GM21825 (cell line): ENCODE results near the gene NLRP3.

Source experiments
- ATAC-seq: cut with Tn5 transposase; IDR thresholded peaks from one replicate; pipeline ENCODE4 v1.9.1; 2021; ENCODE audit warnings: mild to moderate bottlenecking, moderate library complexity; ENCODE audit not compliant: unreplicated experiment

NLRP3 gene

DNA sequence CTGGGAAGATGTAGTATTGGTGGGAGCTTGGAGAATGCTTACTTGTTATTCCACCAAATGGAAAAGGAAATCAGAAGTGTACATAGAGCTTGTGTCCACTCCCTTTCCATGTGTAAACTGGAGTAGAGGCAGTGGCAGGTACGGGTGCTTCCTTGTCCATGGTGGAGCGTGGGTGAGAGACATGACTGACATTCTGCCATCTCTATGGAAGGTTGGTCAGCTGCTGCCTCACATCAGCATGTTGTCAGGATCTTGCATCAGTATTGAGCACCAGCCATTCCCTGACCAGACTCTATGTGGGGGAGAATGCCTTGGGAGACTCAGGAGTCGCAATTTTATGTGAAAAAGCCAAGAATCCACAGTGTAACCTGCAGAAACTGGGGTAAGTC, 19.8 kb downstream of the NLRP3 start:
- no peak for ATAC-seq

DNA sequence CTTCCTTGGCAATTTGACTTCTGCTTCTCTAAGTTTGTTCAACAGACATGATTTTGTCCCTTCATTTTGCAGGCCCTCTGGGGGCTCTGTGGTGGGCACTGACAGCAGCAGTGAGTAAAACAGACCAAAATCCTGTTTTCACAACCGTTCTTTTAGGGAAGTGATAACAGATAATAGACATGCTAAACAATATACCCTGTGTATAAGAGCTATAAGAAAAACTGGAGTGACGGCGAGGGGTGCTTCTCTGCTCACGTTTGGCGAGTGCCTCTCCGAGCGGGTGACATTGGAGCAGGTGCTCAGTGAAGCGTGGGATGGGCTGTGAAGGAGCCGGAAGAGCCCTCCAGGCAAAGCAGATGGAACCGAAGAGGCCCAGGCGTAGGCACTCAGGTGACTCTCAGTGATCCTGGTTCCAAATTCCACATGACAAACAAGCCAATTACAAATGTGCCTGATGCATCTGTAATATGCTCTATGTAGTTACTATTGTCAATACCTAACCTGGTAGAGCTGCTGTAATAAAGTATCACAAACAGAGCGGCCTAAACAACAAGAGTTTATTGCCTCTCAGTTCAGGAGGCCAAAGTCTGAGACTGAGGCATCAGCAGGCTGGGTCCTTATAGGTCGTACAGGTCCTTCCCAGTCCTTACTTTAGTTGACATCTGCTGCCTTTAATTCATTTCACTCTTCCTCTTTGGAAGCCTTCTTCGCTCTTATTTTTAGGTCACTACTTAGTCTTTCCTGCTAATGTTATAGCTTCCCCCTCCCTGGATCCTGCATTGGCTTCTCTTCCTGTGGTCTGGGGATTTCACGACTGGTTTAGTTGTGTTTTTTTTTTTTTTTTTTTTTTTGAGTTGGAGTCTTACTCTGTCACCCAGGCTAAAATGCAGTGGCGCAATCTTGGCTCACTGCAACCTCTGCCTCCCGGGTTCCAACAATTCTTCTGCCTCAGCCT, 21.9 kb downstream of the NLRP3 start:
- no peak for ATAC-seq

DNA sequence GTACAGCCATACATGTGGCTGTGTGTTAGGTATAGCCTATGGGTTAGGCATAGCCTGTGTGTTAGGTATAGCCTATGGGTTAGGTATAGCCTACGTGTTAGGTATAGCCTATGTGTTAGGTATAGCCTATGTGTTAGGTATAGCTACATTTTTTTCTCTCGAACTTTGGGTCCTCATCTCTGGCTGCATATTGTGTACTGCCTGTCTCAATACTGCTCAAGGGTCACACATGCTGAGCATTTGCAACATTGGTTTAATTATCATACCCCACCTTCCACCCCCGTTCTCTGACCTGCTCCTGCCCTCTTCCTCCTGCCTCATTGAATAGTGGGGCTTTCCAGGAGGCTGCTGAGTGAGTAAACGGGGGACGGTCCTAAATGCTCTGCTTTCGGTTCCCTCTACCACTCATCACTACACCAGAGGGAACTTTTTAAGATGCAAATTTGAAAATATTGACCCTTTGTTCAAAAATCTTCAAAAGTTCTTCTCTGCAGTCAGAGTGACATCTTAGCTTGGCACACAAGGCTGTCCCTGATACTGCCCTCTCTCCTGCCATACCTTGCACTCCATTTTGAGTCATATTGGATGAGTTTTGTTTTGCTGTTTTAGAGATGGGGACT, 24.1 kb downstream of the NLRP3 start:
- ATAC-seq, result peak; percentile 96

DNA sequence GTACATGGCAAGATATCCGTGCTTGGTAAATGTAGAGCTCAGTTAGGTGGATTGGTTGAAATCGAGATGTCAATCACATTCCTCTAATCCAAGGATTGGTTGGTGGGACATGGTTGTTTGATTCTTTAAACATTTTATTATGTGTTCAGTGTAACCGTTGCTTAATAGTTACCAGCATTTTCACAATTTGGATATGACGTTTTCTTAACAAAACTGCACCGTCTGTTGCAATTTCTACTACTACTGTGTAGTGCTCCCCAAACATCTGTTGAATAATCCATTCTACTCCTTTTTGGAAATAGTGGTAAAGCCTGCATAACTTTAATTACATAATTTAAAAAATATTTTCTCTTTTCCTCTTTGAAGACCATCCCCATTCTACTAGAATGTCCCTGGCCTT, 25.6 kb downstream of the NLRP3 start:
- ATAC-seq, result no peak

DNA sequence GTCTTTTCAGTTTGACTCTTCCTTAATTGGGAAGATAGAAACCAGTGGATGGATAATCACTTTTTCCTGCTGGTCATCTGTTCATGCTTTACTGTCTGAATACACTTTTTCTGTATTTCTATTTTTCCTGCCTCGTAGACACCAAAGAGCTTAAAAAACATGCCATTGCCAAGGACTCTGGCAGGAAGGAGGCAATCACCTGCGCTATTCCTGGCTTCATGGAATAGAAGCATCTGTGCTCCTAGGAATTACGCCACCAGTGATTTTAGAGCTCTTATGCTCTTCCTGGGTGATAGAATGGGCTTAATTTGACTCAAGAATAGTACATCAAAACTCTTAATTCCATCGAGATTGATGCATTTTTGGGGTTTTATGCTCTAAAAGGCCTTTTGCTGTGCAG, 26.2 kb downstream of the NLRP3 start:
- ATAC-seq, result no peak

DNA sequence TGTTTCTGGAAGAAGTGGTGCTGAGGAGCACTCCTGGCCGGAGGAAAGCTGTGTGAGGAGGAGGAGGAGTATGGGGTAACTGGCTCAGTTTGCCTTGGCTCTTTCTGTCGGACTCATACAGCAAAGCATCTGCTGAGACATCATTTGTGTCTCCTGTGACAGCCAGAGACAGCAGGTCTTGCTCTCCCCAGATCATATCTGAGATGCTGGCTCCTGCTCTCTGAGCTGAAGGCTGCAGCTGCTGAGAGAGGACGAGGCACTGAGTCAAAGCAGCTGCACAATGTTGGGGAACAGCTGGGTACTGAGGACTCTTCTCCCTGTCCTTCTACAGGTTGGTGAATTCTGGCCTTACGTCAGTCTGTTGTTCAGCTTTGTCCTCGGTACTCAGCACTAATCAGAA, 27.7 kb downstream of the NLRP3 start:
- no peak for ATAC-seq

DNA sequence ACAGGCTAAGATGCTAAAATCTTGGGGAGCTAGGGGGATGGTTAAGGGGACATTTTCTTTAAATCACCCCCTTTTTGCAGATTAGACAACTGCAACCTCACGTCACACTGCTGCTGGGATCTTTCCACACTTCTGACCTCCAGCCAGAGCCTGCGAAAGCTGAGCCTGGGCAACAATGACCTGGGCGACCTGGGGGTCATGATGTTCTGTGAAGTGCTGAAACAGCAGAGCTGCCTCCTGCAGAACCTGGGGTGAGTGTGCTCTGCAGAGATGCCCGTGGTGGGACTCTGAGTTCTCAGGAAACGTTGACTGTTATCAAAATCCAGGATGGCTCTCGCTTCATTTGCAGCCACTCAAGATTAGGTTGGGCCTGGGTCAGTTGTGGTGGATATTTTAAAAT, 28.6 kb downstream of the NLRP3 start:
- no peak for ATAC-seq

DNA sequence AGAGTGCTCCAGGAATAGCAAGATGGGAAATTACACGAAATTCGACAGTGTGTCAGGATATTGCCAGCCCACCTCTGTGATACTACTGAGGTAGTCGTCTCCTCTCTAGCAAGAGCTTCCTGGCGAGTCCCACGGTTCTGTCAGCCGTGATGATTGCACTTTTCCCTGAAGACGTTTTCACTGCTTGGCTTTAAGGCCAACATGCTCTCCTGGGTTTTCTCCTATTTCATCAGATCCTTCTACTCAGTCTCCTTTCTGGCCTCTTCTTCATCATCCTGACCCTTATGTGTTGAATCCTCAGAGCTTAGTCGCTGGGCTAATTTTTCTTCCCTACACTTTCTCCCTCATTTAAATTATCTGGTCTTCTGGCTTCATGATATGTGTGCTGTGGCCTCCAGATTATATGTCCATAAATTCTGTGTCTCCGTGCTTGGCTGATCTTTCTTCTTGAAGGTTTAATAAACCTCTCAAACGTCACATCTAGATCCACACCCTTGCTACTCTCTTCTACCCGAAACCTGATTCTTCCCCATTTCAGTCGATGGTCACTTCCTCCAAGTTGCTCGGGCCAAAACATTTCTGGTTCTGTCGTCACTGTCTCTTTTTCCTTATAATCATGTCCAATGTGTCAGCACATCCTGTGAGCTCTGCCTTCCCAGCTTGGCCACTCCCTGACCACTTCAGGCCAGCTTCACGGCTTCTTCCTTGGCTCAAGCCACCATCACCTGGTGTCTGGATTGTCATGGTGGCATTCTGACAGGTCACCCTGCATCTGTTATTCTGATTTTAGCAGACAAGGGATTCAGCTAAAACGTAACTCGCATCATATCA, 29.8 kb downstream of the NLRP3 start:
- ATAC-seq, result no peak

DNA sequence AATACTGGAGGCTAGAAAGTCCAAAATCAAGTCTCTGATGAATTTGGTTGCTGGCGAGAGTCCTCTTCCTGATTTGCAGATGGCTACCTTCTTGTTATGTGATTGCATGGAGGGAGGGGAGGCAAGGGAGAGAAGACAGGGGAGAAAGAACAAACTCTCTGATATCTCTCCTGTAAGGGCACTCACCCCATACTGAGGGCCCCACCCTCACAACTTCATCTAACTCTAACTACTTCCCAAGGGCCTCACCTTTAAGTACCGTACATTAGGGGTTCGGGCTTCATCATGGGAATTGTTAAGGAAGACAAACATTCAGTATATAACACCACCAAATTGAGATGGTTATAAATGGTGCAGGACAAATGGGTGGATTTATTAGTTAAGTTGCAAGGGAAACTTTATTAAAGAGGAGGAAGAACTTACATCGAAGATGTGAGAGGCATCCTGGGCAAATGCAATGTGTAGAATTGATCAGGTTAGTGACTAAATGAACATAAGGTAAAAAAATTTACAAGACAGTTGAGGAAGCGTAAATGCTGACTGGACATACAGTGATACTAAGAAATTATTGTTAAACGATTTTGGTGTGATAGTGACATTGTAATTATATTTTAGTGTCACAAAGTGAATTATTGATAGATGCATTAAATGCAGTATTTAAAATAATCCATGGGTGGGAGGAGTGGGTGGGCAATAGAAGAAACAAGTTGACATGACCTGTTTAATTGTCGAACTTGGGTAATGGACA, 31.4 kb downstream of the NLRP3 start:
- no peak for ATAC-seq

DNA sequence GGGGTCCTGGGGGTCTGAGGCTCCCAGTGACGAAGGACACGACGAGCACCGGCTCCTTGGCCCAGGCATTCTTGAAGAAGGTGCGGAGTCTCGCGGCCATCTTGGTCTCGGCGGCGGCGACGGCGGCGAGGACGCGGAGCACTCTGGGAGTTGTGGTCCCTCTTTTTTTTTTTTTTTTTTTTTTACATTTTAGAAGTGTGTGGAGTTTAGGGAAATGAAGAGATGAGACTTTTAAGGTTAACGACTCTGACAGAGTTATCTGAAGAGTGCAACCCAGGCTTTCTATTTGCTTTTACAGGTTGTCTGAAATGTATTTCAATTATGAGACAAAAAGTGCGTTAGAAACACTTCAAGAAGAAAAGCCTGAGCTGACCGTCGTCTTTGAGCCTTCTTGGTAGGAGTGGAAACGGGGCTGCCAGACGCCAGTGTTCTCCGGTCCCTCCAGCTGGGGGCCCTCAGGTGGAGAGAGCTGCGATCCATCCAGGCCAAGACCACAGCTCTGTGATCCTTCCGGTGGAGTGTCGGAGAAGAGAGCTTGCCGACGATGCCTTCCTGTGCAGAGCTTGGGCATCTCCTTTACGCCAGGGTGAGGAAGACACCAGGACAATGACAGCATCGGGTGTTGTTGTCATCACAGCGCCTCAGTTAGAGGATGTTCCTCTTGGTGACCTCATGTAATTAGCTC, 32.3 kb downstream of the NLRP3 start:
- ATAC-seq, result no peak

DNA sequence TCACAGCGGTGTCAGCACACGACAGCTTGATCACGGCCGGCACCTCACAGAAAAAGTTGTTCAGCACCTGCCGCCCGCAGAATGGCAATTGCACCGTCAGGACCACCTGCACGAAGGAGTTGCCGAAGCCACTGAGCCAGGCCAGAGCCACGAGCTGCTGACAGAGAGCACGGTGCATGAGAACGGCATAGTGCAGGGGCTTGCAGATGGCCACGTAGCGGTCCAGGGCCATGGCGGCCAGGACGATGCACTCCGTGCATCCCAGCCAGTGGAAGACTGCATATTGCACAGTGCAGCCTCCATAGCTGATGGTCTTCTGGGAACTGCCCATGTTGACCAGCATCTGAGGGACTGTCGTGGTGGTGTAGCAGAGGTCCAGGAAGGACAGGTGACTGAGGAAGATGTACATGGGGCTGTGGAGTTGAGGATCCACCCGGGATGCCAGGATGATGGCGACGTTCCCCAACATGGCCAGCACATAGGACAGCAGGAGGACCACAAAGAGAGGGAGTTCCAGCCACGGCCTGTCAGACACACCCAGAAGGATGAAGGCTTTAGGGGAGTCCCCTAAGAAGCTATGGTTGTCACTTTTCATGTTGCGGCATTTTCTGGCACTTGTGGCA, 35.5 kb downstream of the NLRP3 start:
- no peak for ATAC-seq

DNA sequence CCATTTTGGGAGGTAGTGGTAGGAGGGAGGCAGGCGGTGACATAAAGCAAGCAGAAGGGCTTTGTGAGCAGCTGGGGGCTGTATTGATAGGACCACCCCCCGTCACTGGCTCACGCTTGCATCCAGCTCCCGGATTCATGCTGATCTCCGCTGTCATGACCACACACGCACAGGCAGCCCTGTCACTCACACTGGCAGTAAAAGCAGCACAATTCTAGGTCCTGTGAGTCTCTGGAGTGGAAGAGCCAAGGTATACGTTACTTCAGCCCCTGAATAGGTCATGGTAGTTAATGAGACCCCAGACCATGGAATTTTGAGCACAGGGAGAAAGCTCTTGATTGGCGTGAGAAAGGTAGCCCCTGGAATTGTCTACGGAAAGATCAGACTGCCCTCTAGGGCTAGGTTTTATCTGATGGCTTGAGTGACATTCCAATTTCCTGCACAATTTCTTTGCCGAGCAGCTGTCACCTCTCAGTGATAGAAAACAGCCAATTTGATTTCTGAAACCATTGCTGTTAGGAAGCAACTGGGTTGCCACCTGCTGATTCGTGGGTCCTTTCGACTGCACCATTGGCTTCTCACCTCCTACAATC, 36.6 kb downstream of the NLRP3 start:
- no peak for ATAC-seq

DNA sequence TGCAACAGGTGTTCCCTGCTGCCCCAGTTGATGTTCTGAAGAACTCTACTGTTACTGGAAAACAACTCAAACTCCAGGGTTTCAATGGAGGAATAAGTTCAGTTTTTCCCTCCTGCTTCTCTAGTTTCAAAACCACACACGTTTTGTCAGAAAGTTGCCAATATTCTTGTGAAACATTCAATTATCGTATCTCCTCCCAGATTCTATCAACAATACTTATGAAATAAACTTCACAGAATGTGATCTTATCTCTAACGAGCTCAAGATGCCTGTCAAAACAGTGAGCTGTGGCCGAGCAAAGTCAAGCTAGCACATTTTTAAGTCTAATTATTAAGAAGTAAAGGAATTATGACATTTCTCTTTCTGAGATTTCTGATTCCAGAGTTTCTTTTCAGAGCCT, 37.3 kb downstream of the NLRP3 start:
- ATAC-seq, result no peak

DNA sequence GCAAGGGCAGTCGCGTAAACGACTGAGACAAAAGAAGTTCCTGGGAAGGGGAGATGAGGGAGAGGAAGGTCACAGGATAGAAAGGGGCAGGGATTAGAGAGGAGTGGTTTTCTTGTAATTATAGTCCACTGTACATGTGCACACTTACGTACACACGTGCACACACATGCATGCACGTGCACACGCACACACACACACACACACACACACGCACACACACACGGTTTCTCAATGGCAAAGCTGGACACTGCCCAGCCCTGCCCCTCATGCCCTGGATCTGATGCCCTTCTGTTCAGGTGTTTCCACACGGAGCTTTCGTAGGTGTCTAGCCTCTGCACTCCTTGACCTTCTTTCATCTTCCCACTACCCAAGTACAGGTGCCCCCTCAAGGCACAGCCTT, 38.0 kb downstream of the NLRP3 start:
- ATAC-seq, result no peak

DNA sequence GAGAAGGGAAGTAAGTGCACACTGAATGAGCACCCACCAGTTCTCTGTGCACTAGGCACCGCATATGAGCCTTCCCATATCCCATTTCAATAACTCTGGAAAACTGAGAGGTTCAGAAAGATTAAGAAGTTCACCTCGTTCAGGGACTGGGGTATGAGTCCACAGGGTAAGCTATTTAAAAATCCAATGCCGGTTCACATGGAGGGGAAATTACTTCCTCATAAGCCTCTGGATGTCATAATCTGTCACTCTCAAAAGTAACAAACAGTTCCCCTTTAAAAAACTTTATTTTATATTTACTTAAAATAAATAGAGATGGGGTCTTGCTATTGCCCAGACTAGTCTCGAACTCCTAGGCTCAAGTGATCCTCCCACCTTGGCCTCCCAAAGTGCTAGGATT, 40.0 kb downstream of the NLRP3 start:
- no peak for ATAC-seq

DNA sequence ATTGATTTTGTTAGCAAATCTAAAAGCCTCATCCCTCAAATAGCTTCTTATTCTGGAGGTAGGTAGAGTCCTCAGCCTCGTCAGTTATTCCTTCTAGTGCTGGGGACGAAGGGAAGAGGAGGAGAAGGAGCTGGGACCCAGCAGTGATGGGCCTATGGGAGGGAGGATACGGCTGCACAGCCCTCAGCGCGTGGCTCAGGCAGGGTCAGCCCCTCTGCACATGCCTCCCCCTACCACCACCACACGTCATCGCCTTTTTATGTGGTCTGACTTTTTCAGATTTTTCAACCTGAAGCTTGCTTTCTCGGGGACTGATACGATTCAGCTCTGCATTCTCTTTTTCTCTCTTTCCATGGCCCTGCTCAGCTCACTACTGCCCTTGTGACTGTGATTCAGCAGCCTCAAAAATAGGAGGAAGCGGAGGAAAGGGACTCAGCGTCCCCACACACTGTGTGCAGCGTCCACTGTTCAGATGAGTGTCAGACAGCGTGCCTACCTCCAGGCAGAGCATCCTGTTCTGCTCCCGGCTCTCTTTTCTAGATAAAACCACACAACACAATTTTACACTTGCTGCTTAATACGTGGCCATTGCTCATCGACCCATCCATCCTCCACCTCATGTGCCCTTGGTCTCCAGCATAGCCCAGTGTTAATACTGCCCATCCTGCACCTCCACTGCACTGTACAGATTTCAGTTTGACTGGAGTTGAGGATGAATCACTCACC, 41.1 kb downstream of the NLRP3 start:
- ATAC-seq, result no peak

DNA sequence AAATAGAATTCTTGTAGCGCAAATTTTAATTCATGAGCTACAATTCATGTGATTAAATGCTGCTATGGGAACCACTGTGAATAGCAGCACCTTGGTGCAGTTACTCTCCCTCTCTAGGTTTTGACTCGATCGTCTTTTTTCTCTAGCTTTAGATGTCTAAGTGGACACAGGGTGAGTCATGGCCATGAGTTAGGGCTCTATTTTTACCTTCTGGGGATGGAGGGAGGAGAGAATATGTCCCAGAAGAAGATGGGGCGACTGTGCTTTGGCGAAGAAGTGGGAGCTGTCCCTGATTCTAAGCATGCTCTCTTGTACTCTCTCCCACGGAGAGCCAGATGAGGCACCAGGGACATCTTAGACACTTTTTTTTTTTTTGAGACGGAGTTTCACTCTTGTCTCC, 43.5 kb downstream of the NLRP3 start:
- no peak for ATAC-seq

DNA sequence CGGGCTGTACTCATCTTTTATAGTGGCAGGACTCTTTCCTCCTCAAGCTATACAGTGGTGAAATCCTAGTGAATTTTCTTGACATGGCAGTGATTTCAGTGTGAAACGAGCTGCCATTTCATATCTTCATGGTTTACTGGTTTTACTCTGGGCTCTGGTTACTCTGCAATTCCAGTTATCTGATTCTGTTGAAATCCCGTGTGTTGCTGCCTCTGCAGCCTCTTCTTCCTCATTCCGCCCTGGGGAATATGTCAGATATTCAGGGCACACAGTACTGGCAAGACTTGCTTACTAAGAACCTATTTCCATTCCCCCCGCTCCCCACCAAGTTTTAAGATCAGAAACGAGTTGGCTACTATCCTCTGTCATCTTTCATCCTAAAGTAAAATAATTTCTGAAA, 49.8 kb downstream of the NLRP3 start:
- ATAC-seq, result no peak

DNA sequence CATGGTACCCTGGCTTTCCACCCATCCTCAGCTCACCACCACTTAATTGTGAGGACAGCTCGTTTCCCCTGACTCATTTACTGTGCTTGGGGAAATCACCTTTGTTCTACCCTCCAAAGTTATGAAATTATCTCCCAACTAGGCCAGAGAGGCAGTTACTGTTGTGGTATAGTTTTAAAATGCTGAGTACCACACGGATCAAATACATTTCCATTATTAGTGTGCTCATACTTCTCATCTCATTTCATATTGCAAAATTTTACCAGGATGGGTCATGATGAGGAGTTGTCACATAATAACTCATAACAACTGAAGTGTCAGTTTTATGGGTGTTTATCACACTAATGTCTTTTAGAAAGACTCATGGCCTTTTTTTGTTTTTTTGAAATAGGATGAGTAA, 51.2 kb downstream of the NLRP3 start:
- no peak for ATAC-seq
